Right cardiac atrium (tissue), 5 donors: ENCODE data around the gene H2BK1. TPM values are rescaled to one million over a fixed set of nuclear protein-coding genes. Genes with fewer than 3 reads are reported as not detected.
A peak's percentile ranks its signal among the peaks of the same experiment; 100 is the strongest.

Source experiments
- ATAC-seq, 2 donors: fragments of 200-7000 bp; cut with Tn5 transposase; one replicate each; pipeline versions ENCODE4 v1.8.0 to v1.9.1; 2020; ENCODE audit warnings: moderate library complexity in 2 of 2, mild to moderate bottlenecking in 1 of 2
- DNase-seq, 3 donors: peaks; one replicate each; pipeline ENCODE4 v3.0.0-alpha.2; 2020
- H3K27ac ChIP-seq: one replicate; pipeline ENCODE4 v1.5.1; 2013; ENCODE audit warnings: mild to moderate bottlenecking, low read length, control low read depth, moderate library complexity
- H3K27me3 ChIP-seq: one replicate; pipeline ENCODE4 v1.6.1; 2013; ENCODE audit not compliant: control insufficient read depth, insufficient read depth
- H3K4me1 ChIP-seq: one replicate; pipeline ENCODE4 v1.6.1; 2013; ENCODE audit warnings: low read length; ENCODE audit not compliant: control insufficient read depth, insufficient read depth
- H3K4me3 ChIP-seq: one replicate; pipeline ENCODE4 v1.5.1; 2013; ENCODE audit warnings: low read length, control low read depth
- H3K9me3 ChIP-seq: one replicate; pipeline ENCODE4 v1.6.1; 2013; ENCODE audit warnings: low read length; ENCODE audit not compliant: control insufficient read depth
- WGBS: extraction: QIAGEN DNeasy Blood & Tissue Kit; methylation state at CpG from one replicate; pipeline ENCODE4 v1.1.7; 2013; 5-methylcytosine and 5-hydroxymethylcytosine counted together
- intact Hi-C, 4 donors: fragments of 100-400 bp; cut with DNase I; formaldehyde crosslinking; loops; one replicate each; pipeline versions ENCODE4 v1.11.0 to v1.14.0; 2022 to 2023
- polyA plus RNA-seq: library from polyadenylated mRNA; stranded (reverse); fragments of 200-250 nt; gene quantifications from one replicate; pipeline ENCODE4 v1.2.3, GENCODE V29; 2013
- total RNA-seq, 4 donors: library from RNA; stranded (reverse); fragmentation: NEBNext Ultra II Directional; extraction: Animal tissue kit (Norgen Biotek cat#: 25700); gene quantifications; one replicate each; pipeline ENCODE4 v1.2.1, GENCODE V29; 2021
- donor health status: healthy with polysubstance abuse.
- donor health status: DM: no; HTN: yes; CAD: no.
- donor health status: DM: no; HTN: no; CAD: no.
- donor health status: DM: no; HTN: yes; CAD: no; lungs with severe emphysema.
- donor health status: DM: yes; HTN: yes; CAD: no.

The H2BK1 gene
- total and polyA plus RNA-seq, 5 donors: not detected

DNA sequence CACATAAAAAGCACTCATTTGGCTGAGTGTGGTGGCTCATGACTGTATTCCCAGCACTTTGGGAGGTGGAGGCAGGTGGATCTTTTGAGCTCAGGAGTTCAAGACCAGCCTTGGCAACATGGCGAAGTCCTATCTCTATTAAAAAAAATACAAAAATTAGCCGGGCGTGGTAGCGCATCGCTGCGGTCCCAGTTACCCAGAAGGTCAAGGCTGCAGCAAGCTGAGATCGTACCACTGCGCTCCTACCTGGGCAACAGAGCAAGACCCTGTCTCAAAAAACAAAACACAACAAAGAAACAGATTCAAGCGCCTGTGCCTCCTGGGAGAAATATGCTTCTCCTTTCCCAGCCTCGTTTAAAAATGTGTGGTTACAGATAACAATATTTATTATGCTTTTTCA lies 19.0 kb upstream of the H2BK1 start:
- no peaks in the 10 kb centered on the region for H3K27me3 ChIP-seq
- peak in 1 of 3 donors; percentile 28 for DNase-seq
- intact Hi-C loops: no loop called here
- peaks cover 6% of the 10 kb centered on the region for H3K4me1 ChIP-seq
- H3K27ac ChIP-seq: no peak overlapping the region
- H3K9me3 ChIP-seq: no peaks in the 10 kb centered on the region
- 91% methylated on average over 10 of the region's 10 CpGs for WGBS
- no peak overlapping the region for H3K4me3 ChIP-seq
- ATAC-seq: no peak

GRCh38 chr7:151228024-151228866 lies 18.0 kb upstream of the H2BK1 start:
- Histone ChIP-seq H3K4me3 (peak overlapping the region; percentile 80), H3K27ac (no peak overlapping the region), H3K4me1 (peaks cover 6% of the 10 kb centered on the region), H3K9me3 (no peaks in the 10 kb centered on the region), H3K27me3 (no peaks in the 10 kb centered on the region)
- DNase-seq: peak in 1 of 3 donors; percentile 7
- no peak for ATAC-seq
- WGBS: 72% methylated on average over 10 of the region's 10 CpGs
- intact Hi-C loops: no loop called here

DNA sequence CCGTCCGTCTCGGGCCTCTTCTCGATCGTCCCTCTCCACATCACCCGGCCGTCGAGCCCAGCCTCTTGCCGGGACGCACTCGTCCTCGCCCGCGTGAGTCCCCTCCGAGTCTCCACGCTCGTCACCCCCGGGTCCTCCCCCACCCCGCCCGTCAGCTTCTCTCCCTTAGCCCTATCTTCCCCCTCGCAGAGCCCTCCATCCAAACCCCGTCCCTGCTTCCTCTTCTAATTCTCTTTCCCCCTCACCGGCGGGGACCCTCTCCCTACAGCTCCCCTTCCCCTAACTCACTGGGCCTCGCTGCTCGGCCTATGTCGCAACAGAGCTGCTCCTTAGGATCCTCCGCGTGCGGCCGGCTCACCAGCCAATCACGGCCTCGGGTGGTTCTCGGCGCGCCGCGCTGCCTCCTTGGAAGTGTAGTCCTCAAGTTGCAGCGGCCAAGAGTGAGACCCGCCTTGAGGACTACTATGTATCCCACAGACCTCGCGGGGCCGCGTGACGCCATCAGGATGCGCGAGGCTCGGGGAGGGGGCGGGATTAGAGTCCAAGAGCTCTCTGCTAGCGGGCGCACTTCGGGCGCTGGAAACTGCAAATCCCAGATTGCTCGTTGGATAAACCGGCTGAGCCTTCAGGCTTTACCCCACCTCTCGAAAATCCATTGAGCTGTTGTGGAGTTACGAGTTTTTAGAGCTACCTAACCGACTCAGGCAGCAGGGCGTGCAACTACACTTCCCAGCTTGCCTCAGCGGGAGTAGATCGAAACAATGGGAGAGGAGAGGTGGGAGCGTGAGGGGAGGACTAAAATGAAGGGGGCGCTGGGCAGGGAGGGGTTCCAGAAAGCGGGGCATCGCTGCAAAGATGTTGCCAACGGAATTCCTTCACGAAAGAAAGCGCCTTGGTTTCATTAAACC lies 16.8 kb upstream of the H2BK1 start, which contains the start of gene ABCF2:
Gene ABCF2, minus strand, starts transcription at position 331 of the 908 bp plus-strand sequence. CDS start 747 bp downstream, outside the sequence.
- ATAC-seq: peak; percentile 99
- Histone ChIP-seq H3K4me3 (peak within 1 kb of the TSS; percentile 83), H3K27ac (peak within 1 kb of the TSS; percentile 87), H3K9me3 (no peaks in the 10 kb centered on the region), H3K27me3 (no peaks in the 10 kb centered on the region), H3K4me1 (peaks cover 6% of the 10 kb centered on the region)
- peak; percentile 99 to 100 (median 100) for DNase-seq
- intact Hi-C loops: no loop called here
- under 1% methylated on average over 68 of the region's 68 CpGs for WGBS

DNA sequence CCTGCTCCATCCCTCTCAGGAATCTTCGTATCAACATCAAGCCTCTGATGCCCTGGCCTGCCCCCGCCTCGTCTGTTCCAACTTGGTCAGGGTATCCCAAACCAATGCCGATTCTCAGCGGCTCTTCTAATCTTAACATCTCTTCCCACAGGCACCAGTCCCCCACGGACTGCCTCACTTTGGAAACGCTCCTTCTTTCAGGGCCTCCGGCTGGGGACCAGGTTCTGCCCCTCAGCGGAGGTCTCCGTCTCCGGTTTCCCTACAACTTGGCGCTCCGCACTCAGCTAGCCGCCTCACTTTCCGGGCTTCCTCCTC lies 16.2 kb upstream of the H2BK1 start:
- DNase-seq (no peak), ATAC-seq (peak in 1 of 2 donors; percentile 1)
- Histone ChIP-seq H3K27me3 (no peaks in the 10 kb centered on the region), H3K27ac (peak overlapping the region; percentile 65), H3K4me1 (peaks cover 6% of the 10 kb centered on the region), H3K9me3 (no peaks in the 10 kb centered on the region), H3K4me3 (peak overlapping the region; percentile 83)
- intact Hi-C loops: no loop called here
- WGBS: 2% methylated on average over 15 of the region's 15 CpGs

DNA sequence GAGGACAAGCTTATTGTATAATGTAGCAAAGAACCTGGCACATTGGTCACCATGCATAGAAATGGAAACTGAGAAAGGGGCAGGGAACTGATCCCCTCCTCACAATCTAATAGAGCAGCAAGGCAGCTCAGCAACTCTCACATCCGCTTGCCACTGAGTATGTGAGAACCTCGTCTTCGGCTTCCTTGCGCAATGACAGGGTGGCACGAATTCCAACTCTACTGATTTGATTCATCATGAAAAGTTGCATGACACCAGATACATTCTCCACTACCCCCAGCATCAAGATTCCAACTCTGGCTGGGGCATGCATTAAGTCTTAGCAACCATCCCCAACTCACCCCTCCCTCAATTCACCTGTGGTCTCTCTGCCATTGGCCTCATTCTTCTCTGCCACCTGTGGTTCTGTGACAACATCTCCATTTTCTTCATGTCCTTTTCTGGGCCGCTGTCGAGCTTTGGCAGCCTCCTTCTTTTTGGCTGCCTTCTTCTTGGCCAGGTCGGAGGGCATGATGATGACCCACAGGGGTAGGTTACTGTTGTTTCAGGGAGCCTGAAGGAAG lies 15.7 kb upstream of the H2BK1 start:
- Histone ChIP-seq H3K4me1 (peaks cover 6% of the 10 kb centered on the region), H3K27ac (no peak overlapping the region), H3K9me3 (no peaks in the 10 kb centered on the region), H3K27me3 (no peaks in the 10 kb centered on the region), H3K4me3 (peak overlapping the region; percentile 83)
- DNase-seq (peak in 1 of 3 donors; percentile 40), ATAC-seq (no peak)
- intact Hi-C loops: no loop called here
- WGBS: 56% methylated on average over 8 of the region's 8 CpGs

- intact Hi-C loops: no loop called here
- WGBS: 92% methylated on average over 14 of the region's 14 CpGs
- H3K9me3 ChIP-seq: no peaks in the 10 kb centered on the region
Measured at GRCh38 chr7:151223728-151224127, 13.4 kb upstream of the H2BK1 start.

GRCh38 chr7:151218170-151218569 lies 7.9 kb upstream of the H2BK1 start:
- H3K4me1 ChIP-seq: no peaks in the 10 kb centered on the region
- ATAC-seq (no peak), DNase-seq (peak in 1 of 3 donors; percentile 34)
- no peaks in the 10 kb centered on the region for H3K27me3 ChIP-seq
- H3K4me3 ChIP-seq: no peak overlapping the region
- 93% methylated on average over 9 of the region's 9 CpGs for WGBS
- no peak overlapping the region for H3K27ac ChIP-seq
- no peaks in the 10 kb centered on the region for H3K9me3 ChIP-seq
- intact Hi-C loops: no loop called here

More at GRCh38 chr7:151223728-151224127, 13.4 kb upstream of the H2BK1 start:
- Histone ChIP-seq H3K4me1 (peaks cover 6% of the 10 kb centered on the region), H3K4me3 (no peak overlapping the region), H3K27me3 (no peaks in the 10 kb centered on the region), H3K27ac (no peak overlapping the region)
- ATAC-seq (no peak), DNase-seq (peak in 1 of 3 donors; percentile 16)

DNA sequence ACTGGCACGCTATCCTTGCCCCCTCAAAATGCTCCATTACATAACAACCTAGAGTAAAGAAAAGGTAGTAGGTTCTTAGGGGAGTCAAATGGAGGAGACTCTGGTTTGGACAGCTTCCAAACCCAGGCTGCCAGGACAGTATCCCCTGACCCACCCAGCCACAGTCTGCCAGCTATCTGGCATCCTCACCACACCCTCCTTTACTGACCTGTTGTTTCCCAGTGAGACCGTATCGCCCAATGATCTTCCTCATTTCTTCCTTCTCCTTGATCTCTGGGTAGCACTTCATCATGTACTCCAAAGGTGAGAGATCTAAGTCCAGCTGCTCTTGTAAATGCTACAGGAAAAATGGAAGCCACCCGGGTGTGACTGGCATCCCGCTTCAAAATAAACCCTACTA lies 5.1 kb upstream of the H2BK1 start:
- 94% methylated on average over 5 of the region's 5 CpGs for WGBS
- intact Hi-C loops: no loop called here
- H3K9me3 ChIP-seq: no peaks in the 10 kb centered on the region

DNA sequence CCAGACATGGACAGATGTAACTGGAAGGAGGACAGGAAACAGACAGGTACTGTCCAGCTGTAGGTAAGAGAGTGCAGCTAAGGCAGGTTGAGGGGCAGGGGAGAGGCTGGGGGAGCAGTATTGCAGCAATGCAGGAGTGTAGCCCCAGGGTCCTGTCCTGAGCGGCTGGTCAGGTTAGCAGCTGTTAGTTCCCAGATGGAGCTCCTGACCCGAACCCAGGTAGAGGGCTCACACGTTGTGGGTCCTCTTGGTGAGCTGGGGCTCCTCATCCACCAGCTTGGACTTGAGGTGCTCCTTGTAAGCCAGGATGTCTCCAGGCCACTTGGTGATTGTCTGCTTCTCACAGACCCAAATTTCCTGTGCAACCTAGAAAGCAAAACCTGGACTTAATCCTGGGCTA lies 3.5 kb upstream of the H2BK1 start:
- no peaks in the 10 kb centered on the region for H3K27me3 ChIP-seq
- H3K27ac ChIP-seq: no peak overlapping the region
- H3K4me1 ChIP-seq: no peaks in the 10 kb centered on the region
- intact Hi-C loops: no loop called here
- DNase-seq: peak in 1 of 3 donors; percentile 0
- H3K9me3 ChIP-seq: no peaks in the 10 kb centered on the region
- H3K4me3 ChIP-seq: no peak overlapping the region
- WGBS: 79% methylated on average over 3 of the region's 3 CpGs
- ATAC-seq: no peak

More for the DNA sequence above, 5.1 kb upstream of the H2BK1 start:
- no peak overlapping the region for H3K4me3 ChIP-seq
- DNase-seq: no peak
- H3K4me1 ChIP-seq: no peaks in the 10 kb centered on the region
- no peak overlapping the region for H3K27ac ChIP-seq
- no peaks in the 10 kb centered on the region for H3K27me3 ChIP-seq
- no peak for ATAC-seq

GRCh38 chr7:151212626-151213025 lies 2.3 kb upstream of the H2BK1 start:
- no peak for DNase-seq
- 80% methylated on average over 5 of the region's 5 CpGs for WGBS
- Histone ChIP-seq H3K4me3 (no peak overlapping the region), H3K27ac (no peak overlapping the region), H3K27me3 (no peaks in the 10 kb centered on the region), H3K9me3 (no peaks in the 10 kb centered on the region), H3K4me1 (no peaks in the 10 kb centered on the region)
- intact Hi-C loops: no loop called here
- ATAC-seq: no peak
